HEK293 (cell line): ENCODE measurements around the gene HAUS6.

ENCODE experiments used
- CTCF ChIA-PET: fragments of 350-600 bp; formaldehyde crosslinking; extraction: SDS; loops from one replicate; lab custom pipeline; 2021; ENCODE audit warnings: antibody characterized with exemption; lab: Yijun Ruan, JAX
- POLR2A ChIA-PET: fragments of 300-600 bp; formaldehyde crosslinking; extraction: SDS; loops from one replicate; lab custom pipeline; 2020; ENCODE audit warnings: antibody characterized with exemption, inconsistent platforms; lab: Yijun Ruan, JAX
- H3K27ac ChIP-seq: fragments of 200-500 bp; sonication (Bioruptor generic); 2 replicates; pipeline ENCODE4 v1.5.1; 2014; ENCODE audit warnings: low read depth, low read length, control low read depth, inconsistent platforms; ENCODE audit errors: extremely low read depth
- H3K36me3 ChIP-seq, 2 experiments: fragments of 200-500 bp in 1 of 2; sonication (Bioruptor generic) in 1 of 2; 1 replicate in 1 of 2; 2 replicates in 1 of 2; pipeline ENCODE4 v1.5.1; 2014 to 2017; ENCODE audit warnings: inconsistent platforms in 2 of 2, low read length in 2 of 2; ENCODE audit not compliant: control insufficient read depth in 2 of 2, insufficient read depth in 1 of 2
- H3K4me1 ChIP-seq: fragments of 200-500 bp; sonication (Bioruptor generic); 2 replicates; pipeline ENCODE4 v1.5.1; 2014; ENCODE audit warnings: mild to moderate bottlenecking, low read length, inconsistent platforms; ENCODE audit not compliant: control insufficient read depth, insufficient read depth
- H3K4me3 ChIP-seq: 2 replicates; pipeline ENCODE4 v1.5.1; 2011; ENCODE audit warnings: low read depth, mild to moderate bottlenecking, control low read depth, low read length, moderate library complexity
- H3K9me3 ChIP-seq: fragments of 200-500 bp; sonication (Bioruptor generic); 2 replicates; pipeline ENCODE4 v1.5.1; 2014; ENCODE audit warnings: low read depth, low read length, inconsistent platforms; ENCODE audit not compliant: control insufficient read depth, insufficient read depth
- EGR2 ChIP-seq: fragments of 450-650 bp; formaldehyde crosslinking; IDR thresholded peaks from 2 replicates; pipeline ENCODE4 v1.5.1; 2016; ENCODE audit warnings: low read depth, missing biosample characterization, missing genetic modification characterization
- HOXC10 ChIP-seq: sonication (generic); formaldehyde crosslinking; IDR thresholded peaks from 2 replicates; pipeline ENCODE4 v1.8.1; 2023; ENCODE audit warnings: mild to moderate bottlenecking, missing genetic modification reagents
- REPIN1 ChIP-seq: fragments of 450-650 bp; formaldehyde crosslinking; IDR thresholded peaks from 2 replicates; pipeline ENCODE4 v1.5.1; 2017; ENCODE audit warnings: missing biosample characterization, missing genetic modification characterization, low read depth
- SALL2 ChIP-seq: fragments of 450-650 bp; formaldehyde crosslinking; IDR thresholded peaks from 2 replicates; pipeline ENCODE4 v1.5.0; 2017; ENCODE audit warnings: missing biosample characterization, mild to moderate bottlenecking, missing genetic modification characterization, borderline replicate concordance
- SCRT1 ChIP-seq: fragments of 450-650 bp; formaldehyde crosslinking; IDR thresholded peaks from 2 replicates; pipeline ENCODE4 v1.5.1; 2016; ENCODE audit warnings: missing biosample characterization, missing genetic modification characterization, borderline replicate concordance
- ZBTB44 ChIP-seq: fragments of 450-650 bp; IDR thresholded peaks from 2 replicates; pipeline ENCODE4 v1.5.1; 2018; ENCODE audit warnings: missing biosample characterization, mild to moderate bottlenecking, missing genetic modification characterization
- ZNF138 ChIP-seq: fragments of 450-650 bp; formaldehyde crosslinking; IDR thresholded peaks from 2 replicates; pipeline ENCODE4 v1.5.1; 2016; ENCODE audit warnings: missing biosample characterization, missing genetic modification characterization, borderline replicate concordance
- ZNF148 ChIP-seq: fragments of 450-650 bp; formaldehyde crosslinking; IDR thresholded peaks from 2 replicates; pipeline ENCODE4 v1.5.0; 2017; ENCODE audit warnings: missing biosample characterization, missing genetic modification characterization, borderline replicate concordance
- ZNF214 ChIP-seq: fragments of 450-650 bp; formaldehyde crosslinking; IDR thresholded peaks from 2 replicates; pipeline ENCODE4 v1.5.1; 2017; ENCODE audit warnings: missing biosample characterization, mild to moderate bottlenecking, missing genetic modification characterization, borderline replicate concordance
- ZNF223 ChIP-seq: fragments of 450-650 bp; formaldehyde crosslinking; IDR thresholded peaks from 2 replicates; pipeline ENCODE4 v1.5.1; 2016; ENCODE audit warnings: missing biosample characterization, missing genetic modification characterization
- ZNF280D ChIP-seq: fragments of 450-650 bp; formaldehyde crosslinking; IDR thresholded peaks from 2 replicates; pipeline ENCODE4 v1.5.1; 2016; ENCODE audit warnings: missing biosample characterization, missing genetic modification characterization
- ZNF302 ChIP-seq: fragments of 450-650 bp; formaldehyde crosslinking; IDR thresholded peaks from 2 replicates; pipeline ENCODE4 v1.5.1; 2016; ENCODE audit warnings: missing biosample characterization, missing genetic modification characterization, low read depth
- ZNF311 ChIP-seq: fragments of 450-650 bp; formaldehyde crosslinking; IDR thresholded peaks from 2 replicates; pipeline ENCODE4 v1.5.1; 2017; ENCODE audit warnings: missing biosample characterization, missing genetic modification characterization, borderline replicate concordance
- ZNF335 ChIP-seq: fragments of 450-650 bp; formaldehyde crosslinking; conservative IDR thresholded peaks from 2 replicates; pipeline ENCODE4 v1.5.1; 2016; ENCODE audit warnings: missing biosample characterization, missing genetic modification characterization
- ZNF404 ChIP-seq: fragments of 450-650 bp; formaldehyde crosslinking; IDR thresholded peaks from 2 replicates; pipeline ENCODE4 v1.5.1; 2017; ENCODE audit warnings: missing biosample characterization, missing genetic modification characterization
- ZNF544 ChIP-seq: fragments of 450-650 bp; formaldehyde crosslinking; IDR thresholded peaks from 2 replicates; pipeline ENCODE4 v1.5.0; 2017; ENCODE audit warnings: missing biosample characterization, missing genetic modification characterization
- ZNF548 ChIP-seq: fragments of 450-650 bp; formaldehyde crosslinking; IDR thresholded peaks from 2 replicates; pipeline ENCODE4 v1.5.1; 2016; ENCODE audit warnings: missing biosample characterization, missing genetic modification characterization
- ZNF555 ChIP-seq: fragments of 450-650 bp; formaldehyde crosslinking; conservative IDR thresholded peaks from 2 replicates; pipeline ENCODE4 v1.5.1; 2017; ENCODE audit warnings: missing biosample characterization, mild to moderate bottlenecking, missing genetic modification characterization, inconsistent platforms
- ZNF571 ChIP-seq: fragments of 450-650 bp; formaldehyde crosslinking; IDR thresholded peaks from 2 replicates; pipeline ENCODE4 v1.5.0; 2017; ENCODE audit warnings: missing biosample characterization, missing genetic modification characterization
- ZNF580 ChIP-seq: fragments of 450-650 bp; formaldehyde crosslinking; IDR thresholded peaks from 2 replicates; pipeline ENCODE4 v1.5.1; 2016; ENCODE audit warnings: missing biosample characterization, missing genetic modification characterization
- ZNF596 ChIP-seq: fragments of 450-650 bp; IDR thresholded peaks from 2 replicates; pipeline ENCODE4 v1.5.0; 2018; ENCODE audit warnings: missing biosample characterization, mild to moderate bottlenecking, missing genetic modification characterization, moderate library complexity
- ZNF664 ChIP-seq: fragments of 450-650 bp; formaldehyde crosslinking; IDR thresholded peaks from 2 replicates; pipeline ENCODE4 v1.5.1; 2016; ENCODE audit warnings: missing biosample characterization, missing genetic modification characterization
- ZNF677 ChIP-seq: fragments of 450-650 bp; IDR thresholded peaks from 2 replicates; pipeline ENCODE4 v1.5.0; 2018; ENCODE audit warnings: missing biosample characterization, mild to moderate bottlenecking, missing genetic modification characterization, moderate library complexity
- ZSCAN16 ChIP-seq: fragments of 450-650 bp; formaldehyde crosslinking; IDR thresholded peaks from 2 replicates; pipeline ENCODE4 v1.5.1; 2016; ENCODE audit warnings: missing biosample characterization, missing genetic modification characterization
- ZXDB ChIP-seq: fragments of 450-650 bp; formaldehyde crosslinking; IDR thresholded peaks from 2 replicates; pipeline ENCODE4 v1.5.1; 2016; ENCODE audit warnings: missing biosample characterization, missing genetic modification characterization

The HAUS6 gene

GRCh38 chr9:19026375-19026774, 76.3 kb downstream of the HAUS6 start:
- Histone ChIP-seq H3K27ac (no peak overlapping the region), H3K36me3 (no peaks in the 10 kb centered on the region), H3K9me3 (no peaks in the 10 kb centered on the region), H3K4me1 (no peaks in the 10 kb centered on the region), H3K4me3 (no peak overlapping the region)
- CTCF ChIA-PET = interaction anchor here (0.5 to 2.8 kb wide), 10 partner anchors 13 to 1296 kb away, joined by 3 to 14 read pairs (median 3); partner anchors contain the start of gene RRAGA
- TF ChIP-seq ZNF214 (tag by site-specific recombination) (no peak), ZNF223 (tag by site-specific recombination) (no peak), ZNF571 (tag by site-specific recombination) (no peak), ZNF280D (tag by site-specific recombination) (no peak), ZNF555 (tag by site-specific recombination) (no peak), ZSCAN16 (tag by site-specific recombination) (no peak), SALL2 (tag by site-specific recombination) (no peak), ZXDB (no peak)
- POLR2A ChIA-PET = no interaction called here

GRCh38 chr9:19023078-19023477, 79.6 kb downstream of the HAUS6 start:
- ChIA-PET POLR2A (no interaction called here), CTCF (no interaction called here)

GRCh38 chr9:19022206-19022605, 80.5 kb downstream of the HAUS6 start:
- no peaks in the 10 kb centered on the region for H3K9me3 ChIP-seq
- H3K4me3 ChIP-seq = no peak overlapping the region
- no peaks in the 10 kb centered on the region for H3K36me3 ChIP-seq
- H3K4me1 ChIP-seq = no peaks in the 10 kb centered on the region
- H3K27ac ChIP-seq = no peak overlapping the region
- POLR2A ChIA-PET = no interaction called here
- CTCF ChIA-PET = interaction anchor here (0.5 to 1.6 kb wide), 3 partner anchors 9 to 93 kb away, joined by 3 to 11 read pairs (median 4); no protein-coding TSS in a partner anchor
- TF ChIP-seq ZNF311 (tag by site-specific recombination) (no peak), ZNF664 (tag by site-specific recombination) (no peak), ZNF223 (tag by site-specific recombination) (no peak), ZNF677 (no peak), HOXC10 (CRISPR knock-in tag) (no peak), ZNF138 (tag by site-specific recombination) (no peak), ZBTB44 (no peak), ZNF302 (tag by site-specific recombination) (no peak), ZNF548 (tag by site-specific recombination) (no peak), REPIN1 (tag by site-specific recombination) (no peak), ZNF335 (tag by site-specific recombination) (no peak), ZNF404 (tag by site-specific recombination) (no peak)

More at GRCh38 chr9:19023078-19023477, 79.6 kb downstream of the HAUS6 start:
- Histone ChIP-seq H3K36me3 (no peaks in the 10 kb centered on the region), H3K4me3 (no peak overlapping the region), H3K4me1 (no peaks in the 10 kb centered on the region), H3K27ac (no peak overlapping the region), H3K9me3 (no peaks in the 10 kb centered on the region)
- TF ChIP-seq SCRT1 (tag by site-specific recombination) (no peak), EGR2 (tag by site-specific recombination) (no peak), ZNF148 (tag by site-specific recombination) (no peak), ZNF596 (tag by site-specific recombination) (no peak), ZNF544 (tag by site-specific recombination) (no peak), ZNF580 (tag by site-specific recombination) (no peak)
- TF ChIP-seq, all 188 proteins: peak for 0
